T-helper 1 cell (primary cell): Measurements from ENCODE around the gene ATP7A.

Experiments
- DNase-seq, 5 donors: peaks; one replicate each; pipeline ENCODE4 v3.0.0-alpha.2; 2012 to 2020

The ATP7A gene

GRCh38 chrX:77945910-77946545 lies 35.5 kb downstream of the ATP7A start:
- no peak for DNase-seq

- DNase-seq = no peak
These were observed 36.1 kb downstream of the ATP7A start for GRCh38 chrX:77946571-77946970.

- DNase-seq = no peak
These were observed 39.3 kb downstream of the ATP7A start for GRCh38 chrX:77949840-77950239.

GRCh38 chrX:77952173-77952572 lies 41.7 kb downstream of the ATP7A start:
- no peak for DNase-seq

- DNase-seq = no peak
These were observed 42.8 kb downstream of the ATP7A start for GRCh38 chrX:77953302-77953701.

GRCh38 chrX:77953708-77954107 lies 43.2 kb downstream of the ATP7A start:
- no peak for DNase-seq

- peak in 1 of 5 donors; percentile 22 for DNase-seq
These were observed 50.1 kb downstream of the ATP7A start for GRCh38 chrX:77960567-77960966.

GRCh38 chrX:77961063-77961462 lies 50.6 kb downstream of the ATP7A start:
- no peak for DNase-seq

- DNase-seq = peak in 1 of 5 donors; percentile 35
These were observed 51.8 kb downstream of the ATP7A start for GRCh38 chrX:77962068-77962902.

- DNase-seq = no peak
These were observed 55.9 kb downstream of the ATP7A start for GRCh38 chrX:77966361-77966760.

GRCh38 chrX:77967631-77968030 lies 57.1 kb downstream of the ATP7A start:
- no peak for DNase-seq

GRCh38 chrX:77969538-77969937 lies 59.0 kb downstream of the ATP7A start, which contains the start of gene PGAM4:
PGAM4 (minus strand) TSS chrX:77969638; CDS start chrX:77969638, 0 bp downstream.
- no peak for DNase-seq

- DNase-seq = no peak
These were observed 65.3 kb downstream of the ATP7A start for GRCh38 chrX:77975755-77976154.

- DNase-seq = no peak
These were observed 66.6 kb downstream of the ATP7A start for GRCh38 chrX:77977095-77977494.

- DNase-seq = no peak
These were observed 67.0 kb downstream of the ATP7A start for GRCh38 chrX:77977518-77977917.

GRCh38 chrX:77979870-77980269 lies 69.4 kb downstream of the ATP7A start:
- DNase-seq = no peak

GRCh38 chrX:78011846-78012245 lies 101.4 kb downstream of the ATP7A start:
- DNase-seq = no peak

- DNase-seq = no peak
These were observed 109.3 kb downstream of the ATP7A start for GRCh38 chrX:78019586-78020483.

- DNase-seq = peak in 3 of 5 donors; percentile 9 to 39 (median 10)
These were observed 114.0 kb downstream of the ATP7A start for GRCh38 chrX:78024349-78025059.

- no peak for DNase-seq
These were observed 117.3 kb downstream of the ATP7A start for GRCh38 chrX:78027798-78028197.

GRCh38 chrX:78029663-78030062 lies 119.2 kb downstream of the ATP7A start:
- DNase-seq = peak in 1 of 5 donors; percentile 8

GRCh38 chrX:78035061-78035460 lies 124.6 kb downstream of the ATP7A start:
- no peak for DNase-seq
